ENCODE measurements around the gene UBR2. TPM values are rescaled to one million over a fixed set of nuclear protein-coding genes. Genes with fewer than 3 reads are reported as not detected.

The UBR2 gene
- total and polyA plus RNA-seq, 2 of the 13 experiments (the other 11 are each of a cell fraction or from before 2014, with no cell fraction given) = 17.6 to 29.3 TPM

GRCh38 chr6:42740725-42741124 lies 176.9 kb downstream of the UBR2 start:
- Histone ChIP-seq H3K36me3 (replicated peaks in 1 of 2; ENCODE audit: control insufficient read depth in 1 of 2, insufficient read depth in 2 of 2, low read length in 2 of 2) (no peaks in the 10 kb centered on the region), H3K4me1 (ENCODE audit: insufficient read depth, low read length) (peaks cover 28% of the 10 kb centered on the region), H3K9ac (ENCODE audit: insufficient read depth, low read depth, low read length) (no peak overlapping the region), H3K27ac (ENCODE audit: extremely low read length, insufficient read depth, low read length) (no peak overlapping the region), H3K79me2 (ENCODE audit: insufficient read depth, low read length) (peaks cover 20% of the 10 kb centered on the region), H3K4me3 (replicated peaks in 1 of 3; ENCODE audit: insufficient read depth in 1 of 3, low read depth in 2 of 3, low read length in 3 of 3) (no peak overlapping the region), H3K9me3 (ENCODE audit: low read length) (no peaks in the 10 kb centered on the region), H3K4me2 (ENCODE audit: low read depth, low read length) (0 out of 2 replicates have a peak overlapping the region, but pooled peaks have one; percentile 15), H3K27me3 (ENCODE audit: control insufficient read depth in 1 of 2, insufficient read depth in 2 of 2, low read length in 2 of 2) (peaks cover 0 to 6% of the 10 kb centered on the region in 2 experiments; a peak in 2 of 5 replicates), H4K20me1 (ENCODE audit: insufficient read depth, low read length) (peaks cover 14% of the 10 kb centered on the region; the same call in 1 of the 2 replicates), H2AFZ (ENCODE audit: low read length) (no peak overlapping the region)
- ATAC-seq (no peak), DNase-seq (ENCODE audit: low spot score) (no peak), FAIRE-seq (no peak)
- POLR2A ChIA-PET = interaction anchor here (1.2 to 1.8 kb wide), 2 partner anchors 42 to 150 kb away, joined by 3 to 4 read pairs; a partner anchor contains a TSS
- in situ Hi-C loops (cut with HindIII; ENCODE audit: extremely low pct_ligation_motif_present, low pct_unique_long_range_greater_than_20kb) = no loop called here
- WGBS (ENCODE audit: low lambda C conversion rate) = 30% methylated on average over 3 of the region's 3 CpGs
- BruUV-seq (replicated peaks) = no TSS peak
- intact Hi-C loops (cut with micrococcal nuclease; ENCODE audit: unreplicated experiment) = loop anchor here (1.0 to 10.0 kb wide), 2 partner anchors 36 to 176 kb away; partner anchors contain the start of gene UBR2
- CTCF ChIA-PET (ENCODE audit: low intra/inter-chr PET ratio, low total read pairs) = no interaction called here
- TF ChIP-seq TERF1 (CRISPR knock-in tag; IDR thresholded peaks at IDR 0.05) (no peak), ZNF407 (CRISPR knock-in tag; IDR thresholded peaks at IDR 0.05; ENCODE audit: not compliant biosample characterization) (no peak), FOXA1 (IDR thresholded peaks at IDR 0.05) (no peak), FOXA1 (CRISPR knock-in tag; IDR thresholded peaks at IDR 0.05) (no peak), CAMTA2 (CRISPR knock-in tag; IDR thresholded peaks at IDR 0.05; ENCODE audit: borderline replicate concordance) (no peak), FOXK2 (IDR thresholded peaks at IDR 0.05) (no peak), RNF2 (conservative IDR thresholded peaks at IDR 0.05; ENCODE audit: low read depth) (no peak), ZBTB44 (CRISPR knock-in tag; IDR thresholded peaks at IDR 0.05) (no peak)
